ENCODE data around the gene STAU1. TPM values are rescaled to one million over a fixed set of nuclear protein-coding genes. Genes with fewer than 3 reads are reported as not detected.

Gene STAU1
- total RNA-seq, 1 experiment from 2014 or later: 66.9 TPM

Other genes starting within 250 kb of the STAU1 start
- 248 and 336 TPM in 2 replicates for gene CSE1L, start 142.0 kb downstream of the STAU1 start, total RNA-seq (2014; rRNA removed; shearing (Covaris generic))
- 49.8 and 66.3 TPM in 2 replicates for gene DDX27, start 31.1 kb upstream of the STAU1 start, total RNA-seq (2014; rRNA removed; shearing (Covaris generic))
- 38.3 and 42.3 TPM in 2 replicates for gene ZNFX1, start 89.7 kb upstream of the STAU1 start, total RNA-seq (2014; rRNA removed; shearing (Covaris generic))

Measured in RPMI7951 (cell line).